K562 (cell line): ENCODE results near the gene IRF2BP2. TPM values are rescaled to one million over a fixed set of nuclear protein-coding genes. Genes with fewer than 3 reads are reported as not detected.
A peak's percentile ranks its signal among the peaks of the same experiment; 100 is the strongest.

Source experiments
- ADNP ChIP-seq: fragments of 200-800 bp; sonication (Bioruptor generic); IDR thresholded peaks from 2 replicates; pipeline ENCODE4 v1.6.1; 2016; ENCODE audit warnings: missing genetic modification characterization, missing compliant biosample characterization
- ETS2 ChIP-seq: IDR thresholded peaks from 2 replicates; pipeline ENCODE4 v1.6.1; 2016; ENCODE audit warnings: borderline replicate concordance, missing genetic modification characterization, mild to moderate bottlenecking, moderate library complexity, missing compliant biosample characterization; ENCODE audit not compliant: poor library complexity, severe bottlenecking
- FOXP1 ChIP-seq: sonication (generic); formaldehyde crosslinking; IDR thresholded peaks from 2 replicates; pipeline ENCODE4 v1.8.0; 2022; ENCODE audit warnings: mild to moderate bottlenecking, missing genetic modification reagents
- HCFC1 ChIP-seq: IDR thresholded peaks from 2 replicates; pipeline ENCODE4 v1.6.1; 2012; ENCODE audit warnings: low read depth, low read length, improper control_type of control experiment
- HIVEP1 ChIP-seq: fragments of 250-450 bp; sonication (Bioruptor Pico); IDR thresholded peaks from 2 replicates; pipeline ENCODE4 v1.4.0; 2020; ENCODE audit warnings: mild to moderate bottlenecking
- JUN ChIP-seq, 2 experiments: sonication (generic) in 1 of 2; formaldehyde crosslinking in 1 of 2; IDR thresholded peaks; 2 replicates each; pipeline versions ENCODE4 v1.6.1 to v1.8.0; 2012 to 2022; ENCODE audit warnings: borderline replicate concordance in 2 of 2, mild to moderate bottlenecking in 2 of 2, improper control_type of control experiment in 1 of 2, low read depth in 1 of 2, low read length in 1 of 2, missing genetic modification reagents in 1 of 2
- MECOM ChIP-seq: fragments of 250-450 bp; sonication (Bioruptor Pico); IDR thresholded peaks from 2 replicates; pipeline ENCODE4 v1.8.0; 2022; ENCODE audit warnings: inconsistent platforms
- MEIS2 ChIP-seq: fragments of 450-650 bp; IDR thresholded peaks from 2 replicates; pipeline ENCODE4 v1.6.1; 2014; ENCODE audit warnings: mild to moderate bottlenecking; ENCODE audit not compliant: partially characterized antibody
- POU5F1 ChIP-seq: fragments of 150-350 bp; IDR thresholded peaks from 2 replicates; pipeline ENCODE4 v1.6.1; 2014; ENCODE audit warnings: borderline replicate concordance, low read length, low read depth, mild to moderate bottlenecking; ENCODE audit not compliant: partially characterized antibody
- SAP30 ChIP-seq: fragments of 200-600 bp; sonication (generic); IDR thresholded peaks from 2 replicates; pipeline ENCODE4 v1.6.1; 2012; ENCODE audit warnings: borderline replicate concordance, low read depth, mild to moderate bottlenecking, moderate library complexity, low read length, control low read depth, inconsistent platforms; ENCODE audit not compliant: insufficient read depth, poor library complexity, severe bottlenecking
- TEAD2 ChIP-seq: fragments of 450-650 bp; IDR thresholded peaks from 2 replicates; pipeline ENCODE4 v1.6.1; 2016; ENCODE audit warnings: missing genetic modification characterization, control low read depth, missing compliant biosample characterization
- ZNF197 ChIP-seq: fragments of 200-800 bp; sonication (Bioruptor generic); IDR thresholded peaks from 2 replicates; pipeline ENCODE4 v1.6.1; 2016; ENCODE audit warnings: low read depth, missing genetic modification characterization, missing compliant biosample characterization
- polyA plus RNA-seq, 8 experiments: library from polyadenylated mRNA; depleted of rRNA in 4 of 8; stranded (reverse) in 5 of 8; unstranded in 3 of 8; fragments of >200 nt; fragmentation: Nextera tagmentation in 2 of 8; fragmentation: Illumina TruSeq in 1 of 8; extraction: Ambion mirVana in 2 of 8; extraction: Trizol in 1 of 8; gene quantifications; 2 replicates each; pipeline versions ENCODE4 v1.2.1 to v1.2.3, GENCODE V29; 2011 to 2014; ENCODE audit warnings: inconsistent platforms in 1 of 8, missing spikeins in 1 of 8
- total RNA-seq, 7 experiments: library from RNA; depleted of rRNA in 6 of 7; stranded (reverse); fragments of >200 nt in 6 of 7; fragmentation: Illumina TruSeq in 2 of 7; extraction: Trizol in 2 of 7; gene quantifications; 2 replicates each; pipeline versions ENCODE4 v1.2.1 to v1.2.3, GENCODE V29; 2011 to 2021; ENCODE audit warnings: low replicate concordance in 1 of 7
- TF ChIP-seq, protein P1 (sequence below): fragments of 450-650 bp; IDR thresholded peaks from 2 replicates; pipeline ENCODE4 v1.6.1; 2018; ENCODE audit not compliant: partially characterized antibody
- TF ChIP-seq, protein P2 (sequence below), 2 experiments: fragments of 450-650 bp in 1 of 2; sonication (generic) in 1 of 2; formaldehyde crosslinking in 1 of 2; IDR thresholded peaks in 1 of 2; conservative IDR thresholded peaks in 1 of 2; 2 replicates each; pipeline versions ENCODE4 v1.6.1 to v1.8.1; 2016 to 2023; ENCODE audit warnings: mild to moderate bottlenecking in 2 of 2, moderate library complexity in 2 of 2, inconsistent platforms in 1 of 2, missing genetic modification reagents in 1 of 2
- TF ChIP-seq, protein P3 (sequence below): sonication (generic); formaldehyde crosslinking; IDR thresholded peaks from 2 replicates; pipeline ENCODE4 v1.8.0; 2022; ENCODE audit warnings: missing genetic modification reagents, mild to moderate bottlenecking, moderate library complexity, borderline replicate concordance

Gene IRF2BP2
- total and polyA plus RNA-seq, 9 of the 15 experiments (the other 6 are each of a cell fraction or from before 2014, with no cell fraction given): 7.7 to 68.6 (median 22.1) TPM

DNA sequence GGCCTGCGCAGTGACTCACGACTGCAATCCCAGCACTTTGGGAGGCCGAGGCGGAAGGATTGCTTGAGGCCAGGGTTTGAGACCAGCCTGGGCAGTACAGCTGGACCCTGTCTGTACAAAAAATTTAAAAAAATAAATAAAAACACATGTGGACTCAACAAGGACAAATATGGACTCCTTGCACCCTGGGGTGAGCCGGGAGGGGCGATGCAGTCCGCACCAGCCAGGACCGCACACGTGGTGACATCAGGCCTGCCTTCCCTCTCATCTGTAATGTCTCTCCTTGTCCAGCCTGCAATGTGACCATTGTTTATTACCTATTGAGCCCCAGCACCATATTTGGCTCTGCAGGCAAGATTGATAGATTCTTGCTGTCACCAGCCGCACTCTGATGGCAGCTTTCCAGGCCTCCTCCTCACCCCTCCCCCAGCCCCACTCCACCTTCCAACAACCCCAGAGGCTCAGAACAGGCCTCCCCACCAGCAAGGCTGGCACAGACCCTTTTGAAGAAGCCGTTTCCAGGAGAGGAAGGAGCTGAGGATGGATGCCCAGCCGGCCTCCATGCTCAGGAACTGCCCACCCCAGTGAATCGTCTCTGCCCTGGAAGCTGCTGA, 55.2 kb downstream of the IRF2BP2 start (continued):
- TF ChIP-seq ZNF197 (peak; percentile 34; the same call in 1 of the 2 replicates), ETS2 (tag) (no peak), SAP30 (no peak), HCFC1 (no peak; the same call in 1 of the 2 replicates), MEIS2 (peak; percentile 100), TEAD2 (tag) (no peak; the same call in 1 of the 2 replicates), FOXP1 (0 out of 2 replicates have a peak, but pooled peaks have one; percentile 37), ADNP (tag) (no peak), POU5F1 (no peak), JUN (IDR thresholded peaks at IDR 0.05; ENCODE audit: borderline replicate concordance, low read depth, low read length) (peak; percentile 53; the same call in 1 of the 2 replicates), JUN (CRISPR knock-in tag; IDR thresholded peaks at IDR 0.05; ENCODE audit: borderline replicate concordance) (no peak), HIVEP1 (CRISPR knock-in tag) (no peak), MECOM (no peak)
- TF ChIP-seq, protein P1, sequence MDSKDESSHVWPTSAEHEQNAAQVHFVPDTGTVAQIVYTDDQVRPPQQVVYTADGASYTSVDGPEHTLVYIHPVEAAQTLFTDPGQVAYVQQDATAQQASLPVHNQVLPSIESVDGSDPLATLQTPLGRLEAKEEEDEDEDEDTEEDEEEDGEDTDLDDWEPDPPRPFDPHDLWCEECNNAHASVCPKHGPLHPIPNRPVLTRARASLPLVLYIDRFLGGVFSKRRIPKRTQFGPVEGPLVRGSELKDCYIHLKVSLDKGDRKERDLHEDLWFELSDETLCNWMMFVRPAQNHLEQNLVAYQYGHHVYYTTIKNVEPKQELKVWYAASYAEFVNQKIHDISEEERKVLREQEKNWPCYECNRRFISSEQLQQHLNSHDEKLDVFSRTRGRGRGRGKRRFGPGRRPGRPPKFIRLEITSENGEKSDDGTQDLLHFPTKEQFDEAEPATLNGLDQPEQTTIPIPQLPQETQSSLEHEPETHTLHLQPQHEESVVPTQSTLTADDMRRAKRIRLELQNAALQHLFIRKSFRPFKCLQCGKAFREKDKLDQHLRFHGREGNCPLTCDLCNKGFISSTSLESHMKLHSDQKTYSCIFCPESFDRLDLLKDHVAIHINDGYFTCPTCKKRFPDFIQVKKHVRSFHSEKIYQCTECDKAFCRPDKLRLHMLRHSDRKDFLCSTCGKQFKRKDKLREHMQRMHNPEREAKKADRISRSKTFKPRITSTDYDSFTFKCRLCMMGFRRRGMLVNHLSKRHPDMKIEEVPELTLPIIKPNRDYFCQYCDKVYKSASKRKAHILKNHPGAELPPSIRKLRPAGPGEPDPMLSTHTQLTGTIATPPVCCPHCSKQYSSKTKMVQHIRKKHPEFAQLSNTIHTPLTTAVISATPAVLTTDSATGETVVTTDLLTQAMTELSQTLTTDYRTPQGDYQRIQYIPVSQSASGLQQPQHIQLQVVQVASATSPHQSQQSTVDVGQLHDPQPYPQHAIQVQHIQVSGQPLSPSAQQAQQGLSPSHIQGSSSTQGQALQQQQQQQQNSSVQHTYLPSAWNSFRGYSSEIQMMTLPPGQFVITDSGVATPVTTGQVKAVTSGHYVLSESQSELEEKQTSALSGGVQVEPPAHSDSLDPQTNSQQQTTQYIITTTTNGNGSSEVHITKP: no peak
- TF ChIP-seq, protein P2, sequence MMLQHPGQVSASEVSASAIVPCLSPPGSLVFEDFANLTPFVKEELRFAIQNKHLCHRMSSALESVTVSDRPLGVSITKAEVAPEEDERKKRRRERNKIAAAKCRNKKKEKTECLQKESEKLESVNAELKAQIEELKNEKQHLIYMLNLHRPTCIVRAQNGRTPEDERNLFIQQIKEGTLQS (IDR thresholded peaks at IDR 0.05): peak; percentile 72
- TF ChIP-seq, protein P2 (CRISPR knock-in tag; conservative IDR thresholded peaks at IDR 0.05): no peak
- TF ChIP-seq, protein P3, sequence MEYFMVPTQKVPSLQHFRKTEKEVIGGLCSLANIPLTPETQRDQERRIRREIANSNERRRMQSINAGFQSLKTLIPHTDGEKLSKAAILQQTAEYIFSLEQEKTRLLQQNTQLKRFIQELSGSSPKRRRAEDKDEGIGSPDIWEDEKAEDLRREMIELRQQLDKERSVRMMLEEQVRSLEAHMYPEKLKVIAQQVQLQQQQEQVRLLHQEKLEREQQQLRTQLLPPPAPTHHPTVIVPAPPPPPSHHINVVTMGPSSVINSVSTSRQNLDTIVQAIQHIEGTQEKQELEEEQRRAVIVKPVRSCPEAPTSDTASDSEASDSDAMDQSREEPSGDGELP: peak; percentile 68; the same call in 1 of the 2 replicates
